Fibroblast of pulmonary artery (primary cell): ENCODE results near the gene SLC2A13.
"Not testable (repeated sequence)": the region's sequence is repeated elsewhere in the genome, so short reads cannot be mapped to it uniquely, and the experiment has no call there.

Source experiments
- DNase-seq: peaks from one replicate; pipeline ENCODE4 v3.0.0-alpha.2; 2010; ENCODE audit warnings: low read depth
- H3K4me3 ChIP-seq: replicated peaks from 2 replicates; pipeline ENCODE4 v1.5.1; 2011; ENCODE audit warnings: low read depth, mild to moderate bottlenecking, control low read depth, low read length, moderate library complexity
- TF ChIP-seq, protein P1 (sequence below): IDR thresholded peaks from 2 replicates; pipeline ENCODE4 v1.5.1; 2011; ENCODE audit warnings: mild to moderate bottlenecking, control low read depth, low read length, inconsistent platforms; ENCODE audit errors: missing control alignments

SLC2A13 gene

GRCh38 chr12:39803151-39803550, 302.7 kb downstream of the SLC2A13 start:
- TF ChIP-seq, protein P1, sequence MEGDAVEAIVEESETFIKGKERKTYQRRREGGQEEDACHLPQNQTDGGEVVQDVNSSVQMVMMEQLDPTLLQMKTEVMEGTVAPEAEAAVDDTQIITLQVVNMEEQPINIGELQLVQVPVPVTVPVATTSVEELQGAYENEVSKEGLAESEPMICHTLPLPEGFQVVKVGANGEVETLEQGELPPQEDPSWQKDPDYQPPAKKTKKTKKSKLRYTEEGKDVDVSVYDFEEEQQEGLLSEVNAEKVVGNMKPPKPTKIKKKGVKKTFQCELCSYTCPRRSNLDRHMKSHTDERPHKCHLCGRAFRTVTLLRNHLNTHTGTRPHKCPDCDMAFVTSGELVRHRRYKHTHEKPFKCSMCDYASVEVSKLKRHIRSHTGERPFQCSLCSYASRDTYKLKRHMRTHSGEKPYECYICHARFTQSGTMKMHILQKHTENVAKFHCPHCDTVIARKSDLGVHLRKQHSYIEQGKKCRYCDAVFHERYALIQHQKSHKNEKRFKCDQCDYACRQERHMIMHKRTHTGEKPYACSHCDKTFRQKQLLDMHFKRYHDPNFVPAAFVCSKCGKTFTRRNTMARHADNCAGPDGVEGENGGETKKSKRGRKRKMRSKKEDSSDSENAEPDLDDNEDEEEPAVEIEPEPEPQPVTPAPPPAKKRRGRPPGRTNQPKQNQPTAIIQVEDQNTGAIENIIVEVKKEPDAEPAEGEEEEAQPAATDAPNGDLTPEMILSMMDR = no peak
- no peak overlapping the region for H3K4me3 ChIP-seq
- DNase-seq = no peak

DNA sequence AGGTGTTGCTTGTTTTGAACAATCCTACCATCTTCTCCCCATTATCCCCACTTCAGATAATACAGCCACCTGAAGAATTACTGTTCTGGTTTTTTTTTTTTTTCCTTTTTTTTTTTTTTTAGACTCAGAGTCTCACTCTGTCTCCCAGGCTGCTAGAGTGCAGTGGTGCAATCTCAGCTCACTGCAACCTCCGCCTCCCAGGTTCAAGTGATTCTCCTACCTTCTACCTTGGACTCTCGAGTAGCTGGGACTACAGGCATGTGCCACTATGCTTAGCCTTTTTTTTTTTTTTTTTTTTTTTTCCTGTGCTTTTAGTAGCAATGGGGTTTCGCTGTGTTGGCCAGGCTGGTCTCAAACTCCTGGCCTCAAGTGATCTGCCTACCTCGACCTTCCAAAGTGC, 306.9 kb downstream of the SLC2A13 start:
- no peak for DNase-seq
- H3K4me3 ChIP-seq = no peak overlapping the region
- TF ChIP-seq, protein P1 = no peak

DNA sequence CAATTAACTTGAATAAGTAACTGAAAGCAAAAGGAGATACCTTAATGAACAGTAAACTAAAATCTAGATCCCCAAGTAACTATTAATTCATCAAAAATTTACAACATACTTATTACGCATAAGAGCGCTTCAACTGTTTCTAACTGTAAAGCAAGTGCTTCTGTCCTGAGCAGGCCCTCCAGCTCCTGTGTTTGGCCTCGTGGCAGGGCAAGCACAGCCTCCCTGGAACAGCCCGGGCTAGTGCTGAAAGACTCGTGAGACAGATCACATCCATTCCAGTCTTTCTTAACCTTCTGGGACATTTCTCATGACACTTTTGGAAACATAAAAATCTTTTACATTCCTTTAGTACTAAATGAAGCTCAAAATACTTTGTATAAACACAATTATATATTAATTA, 307.5 kb downstream of the SLC2A13 start:
- DNase-seq = no peak
- TF ChIP-seq, protein P1 = no peak
- H3K4me3 ChIP-seq = no peak overlapping the region

DNA sequence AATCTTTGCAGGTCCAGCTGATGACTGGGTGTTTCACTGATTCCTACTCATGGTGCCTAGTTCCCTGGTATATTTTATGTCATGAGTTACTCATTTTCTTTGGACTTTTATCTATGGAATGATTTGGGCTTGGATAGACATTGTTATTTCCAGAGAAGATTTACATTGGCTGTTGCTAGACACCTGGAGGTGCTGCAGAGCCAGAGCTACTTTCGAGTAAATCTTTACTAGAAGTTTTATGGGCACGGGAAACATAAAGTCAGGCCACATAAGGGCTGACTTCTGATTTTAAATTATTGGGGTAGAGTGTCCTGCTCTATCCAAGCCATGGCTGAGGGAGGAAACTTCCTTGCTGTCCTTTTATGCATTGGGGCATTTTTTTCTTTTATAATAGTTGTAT, 310.4 kb downstream of the SLC2A13 start:
- H3K4me3 ChIP-seq = no peak overlapping the region
- no peak for DNase-seq
- TF ChIP-seq, protein P1 = no peak

- H3K4me3 ChIP-seq = no peak overlapping the region
- no peak for DNase-seq
- TF ChIP-seq, protein P1 = no peak
These were observed 312.9 kb downstream of the SLC2A13 start for GRCh38 chr12:39792938-39793337.

DNA sequence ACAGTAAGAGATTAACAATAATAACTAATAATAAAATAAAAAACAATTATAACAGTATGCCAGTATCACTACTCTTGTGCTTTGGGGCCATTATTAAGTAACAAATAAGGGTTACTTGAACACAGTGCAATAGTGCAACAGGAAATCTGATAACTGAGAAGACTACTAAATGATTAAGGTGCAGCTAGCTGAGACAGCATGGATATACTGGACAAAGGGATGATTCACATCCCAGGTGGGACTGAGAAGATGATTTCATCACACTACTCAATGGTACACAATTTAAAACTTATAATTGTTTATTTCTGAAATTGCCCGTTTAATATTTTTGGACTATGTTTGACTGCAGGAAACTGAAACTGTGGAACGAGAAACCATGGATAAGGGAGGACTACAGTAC, 317.6 kb downstream of the SLC2A13 start:
- no peak overlapping the region for H3K4me3 ChIP-seq

DNA sequence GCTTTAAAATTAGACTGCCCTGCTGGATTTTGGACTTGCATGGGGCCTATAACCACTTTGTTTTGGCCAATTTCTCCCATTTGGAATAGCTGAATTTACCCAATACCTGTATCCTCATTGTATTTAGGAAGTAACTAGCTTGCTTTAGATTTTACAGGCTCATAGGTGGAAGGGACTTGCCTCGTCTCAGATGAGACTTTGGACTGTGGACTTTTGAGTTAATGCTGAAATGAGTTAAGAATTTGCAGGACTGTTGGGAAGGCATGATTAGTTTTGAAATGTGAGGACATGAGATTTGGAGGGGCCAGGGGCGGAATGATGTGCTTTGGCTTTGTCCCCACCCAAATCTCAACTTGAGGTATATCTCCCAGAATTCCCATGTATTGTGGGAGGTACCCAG, 320.1 kb downstream of the SLC2A13 start:
- DNase-seq, H3K4me3 ChIP-seq: not testable (repeated sequence)

More for the DNA sequence above, 317.6 kb downstream of the SLC2A13 start:
- no peak for DNase-seq
- TF ChIP-seq, protein P1 = no peak
